GM18498 (cell line): ENCODE measurements around the gene FHOD1.

Source experiments
- ATAC-seq: cut with Tn5 transposase; IDR thresholded peaks from one replicate; pipeline ENCODE4 v1.9.1; 2021; ENCODE audit warnings: mild to moderate bottlenecking, moderate library complexity; ENCODE audit not compliant: unreplicated experiment

The FHOD1 gene

DNA sequence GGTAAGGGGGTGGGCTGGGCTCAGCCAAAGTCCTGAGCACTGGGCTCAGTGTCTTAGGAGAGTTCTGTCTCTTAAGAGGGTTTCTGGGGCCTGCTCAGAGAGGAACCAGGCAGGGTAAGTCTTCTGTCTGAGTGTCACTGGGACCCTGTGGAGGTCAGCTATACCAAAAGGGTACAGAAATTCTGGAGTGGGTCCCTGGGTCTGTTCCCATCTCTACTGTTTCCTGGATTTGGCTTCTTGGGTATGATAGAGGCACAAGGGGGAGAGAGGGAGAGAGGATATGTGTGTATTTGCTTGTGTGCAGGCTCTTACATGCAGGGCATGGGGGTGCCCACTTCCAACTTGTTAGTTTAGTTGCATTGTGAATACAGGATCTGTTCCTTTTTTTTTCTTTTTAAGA is 53.7 kb downstream of the FHOD1 start:
- ATAC-seq: no peak

DNA sequence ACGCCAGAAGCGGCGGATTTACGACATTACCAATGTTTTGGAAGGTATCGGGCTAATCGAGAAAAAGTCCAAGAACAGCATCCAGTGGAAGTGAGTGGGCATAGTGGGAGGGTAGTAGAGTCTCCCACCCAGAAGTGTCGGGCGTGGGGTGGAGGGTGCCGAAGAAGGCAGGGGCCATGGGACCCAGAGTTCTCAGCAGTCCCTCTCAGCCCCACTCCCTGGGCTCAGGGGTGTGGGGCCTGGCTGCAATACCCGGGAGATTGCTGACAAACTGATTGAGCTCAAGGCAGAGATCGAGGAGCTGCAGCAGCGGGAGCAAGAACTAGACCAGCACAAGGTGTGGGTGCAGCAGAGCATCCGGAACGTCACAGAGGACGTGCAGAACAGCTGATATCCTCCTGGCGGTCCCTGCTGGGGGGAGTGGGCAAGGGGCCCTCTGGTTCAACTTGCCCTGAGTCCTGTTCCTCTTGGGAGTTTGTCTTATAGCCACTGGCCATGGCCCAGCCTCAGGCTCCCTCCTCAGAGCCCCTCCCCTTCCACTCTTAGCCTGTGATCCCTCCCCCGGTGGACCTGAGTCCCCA is 54.4 kb downstream of the FHOD1 start:
- no peak for ATAC-seq

DNA sequence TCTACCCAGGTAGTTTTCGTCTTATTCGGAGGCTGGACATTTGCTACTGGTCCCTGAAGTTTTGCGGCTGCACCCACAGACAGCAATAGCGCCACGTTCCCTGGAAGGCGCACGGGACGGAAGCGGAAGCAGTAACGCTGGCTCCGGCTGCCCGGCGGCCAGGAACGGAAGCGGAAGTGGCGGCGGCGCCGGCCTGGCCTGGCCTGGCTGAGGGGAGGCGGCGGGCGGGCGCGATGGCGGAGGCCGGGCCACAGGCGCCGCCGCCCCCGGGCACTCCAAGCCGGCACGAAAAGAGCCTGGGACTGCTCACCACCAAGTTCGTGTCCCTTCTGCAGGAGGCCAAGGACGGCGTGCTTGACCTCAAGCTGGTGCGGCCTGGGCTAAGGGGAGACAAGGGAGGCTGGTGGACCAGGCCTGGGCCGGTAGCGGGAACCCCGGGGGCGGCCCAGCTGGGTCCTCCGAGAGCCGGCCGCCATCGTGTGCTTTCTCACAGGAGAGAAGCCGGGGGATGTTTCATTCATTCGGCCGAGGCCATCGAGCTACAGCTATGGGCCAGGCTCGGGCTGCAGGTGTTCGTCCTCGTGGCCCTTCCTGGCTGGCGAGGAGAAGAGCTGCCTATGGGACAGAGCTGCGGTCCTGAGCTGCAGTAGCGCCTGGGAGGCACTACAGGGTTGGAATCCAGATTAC is 55.1 kb downstream of the FHOD1 start, which contains the start of gene E2F4:
Gene E2F4, plus strand, starts transcription at position 161 of the 687 bp plus-strand sequence. Its CDS starts 73 bp downstream, at position 234.
- ATAC-seq: peak; percentile 89

DNA sequence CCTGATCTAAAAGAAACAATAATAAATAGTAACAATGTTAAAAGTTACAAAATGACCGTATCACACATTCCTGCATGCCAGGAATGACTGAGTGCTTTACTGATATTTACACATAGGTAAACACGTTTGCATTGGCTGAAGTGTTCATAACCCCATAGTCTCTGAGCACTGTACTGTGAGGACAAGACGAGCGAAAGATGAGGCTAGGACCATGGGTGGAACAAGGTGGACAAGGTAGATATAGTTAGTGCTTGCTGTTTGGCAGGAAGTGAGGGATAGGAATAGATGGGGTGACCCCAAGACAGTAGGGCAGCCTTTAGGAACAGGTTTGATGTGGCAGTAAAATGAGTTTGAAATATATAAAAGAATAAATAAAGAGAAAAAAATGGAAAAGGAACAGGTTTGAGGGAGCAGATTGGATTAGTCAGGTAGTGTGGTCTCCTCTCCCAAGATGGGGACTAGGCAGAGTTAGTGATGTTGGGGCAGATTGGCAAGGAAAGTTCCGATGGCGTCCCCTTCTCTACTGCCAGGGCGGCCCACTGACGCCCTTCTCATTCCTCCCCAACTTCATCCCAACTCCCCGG is 55.8 kb downstream of the FHOD1 start:
- ATAC-seq: no peak

DNA sequence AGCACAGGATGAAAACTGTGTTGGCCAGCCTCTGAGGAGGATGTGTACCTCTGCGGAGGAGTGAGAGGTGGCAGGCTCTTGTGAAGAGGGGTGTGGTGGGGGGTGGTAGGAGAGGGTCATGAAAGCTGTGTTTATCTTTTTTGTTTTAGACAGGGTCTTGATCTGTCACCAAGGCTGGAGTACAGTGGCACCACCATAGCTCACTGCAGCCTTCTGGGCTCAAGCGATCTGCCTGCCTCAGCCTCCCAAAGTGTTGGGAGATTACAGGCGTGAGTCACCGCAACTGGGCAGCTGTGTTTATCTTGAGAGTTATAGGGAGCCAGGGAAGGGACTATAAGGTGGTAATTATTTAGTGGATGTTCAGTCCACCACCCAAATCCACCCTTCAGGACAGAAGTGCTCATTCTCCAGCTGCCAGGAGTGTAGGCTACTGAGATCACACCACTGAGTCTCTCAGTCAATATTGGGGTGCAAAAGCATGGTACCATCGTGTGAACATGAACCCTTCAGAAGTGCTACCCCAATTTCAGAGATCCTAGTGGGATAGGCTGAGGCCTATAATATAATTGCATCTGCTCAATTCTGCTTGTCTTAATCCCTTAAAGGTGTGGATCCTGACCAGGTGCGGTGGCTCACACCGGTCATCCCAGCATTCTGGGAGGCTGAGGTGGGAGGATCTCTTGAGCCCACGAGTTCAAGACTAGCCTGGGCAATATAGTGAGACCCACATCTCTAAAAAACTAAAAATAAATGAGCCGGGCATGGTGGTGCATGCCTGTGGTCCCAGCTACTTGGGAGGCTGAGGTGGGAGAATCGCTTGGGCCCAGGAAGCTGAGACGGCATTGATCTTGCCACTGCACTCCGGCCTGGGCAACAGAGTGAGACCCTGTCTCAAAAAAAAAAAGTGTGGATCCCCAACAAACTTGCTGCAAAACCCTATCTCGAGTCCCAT is 56.6 kb downstream of the FHOD1 start:
- no peak for ATAC-seq

DNA sequence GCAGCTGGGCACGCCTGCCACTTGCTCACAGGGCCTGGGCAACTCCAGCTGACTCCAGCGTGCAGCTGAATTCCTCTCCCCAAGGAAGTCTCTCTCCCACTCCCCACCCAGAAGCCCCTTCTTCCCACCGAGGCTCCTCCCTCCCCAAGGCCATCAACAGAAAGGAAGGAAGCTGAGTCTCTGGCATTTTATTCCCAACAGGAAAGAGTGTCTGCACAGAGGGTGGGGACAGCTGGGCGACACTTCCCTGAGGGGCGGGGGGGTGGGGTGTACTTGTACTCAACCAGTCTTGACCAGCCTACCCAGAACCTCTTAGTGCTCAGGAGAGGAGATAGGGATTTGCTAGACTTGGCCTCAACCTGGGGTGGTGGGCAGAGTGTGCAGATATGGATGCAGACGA is 57.2 kb downstream of the FHOD1 start, which contains the start of gene EXOC3L1:
Gene EXOC3L1, minus strand, starts transcription at position 96 of the 400 bp plus-strand sequence. CDS start 460 bp downstream, outside the sequence.
- ATAC-seq: no peak

DNA sequence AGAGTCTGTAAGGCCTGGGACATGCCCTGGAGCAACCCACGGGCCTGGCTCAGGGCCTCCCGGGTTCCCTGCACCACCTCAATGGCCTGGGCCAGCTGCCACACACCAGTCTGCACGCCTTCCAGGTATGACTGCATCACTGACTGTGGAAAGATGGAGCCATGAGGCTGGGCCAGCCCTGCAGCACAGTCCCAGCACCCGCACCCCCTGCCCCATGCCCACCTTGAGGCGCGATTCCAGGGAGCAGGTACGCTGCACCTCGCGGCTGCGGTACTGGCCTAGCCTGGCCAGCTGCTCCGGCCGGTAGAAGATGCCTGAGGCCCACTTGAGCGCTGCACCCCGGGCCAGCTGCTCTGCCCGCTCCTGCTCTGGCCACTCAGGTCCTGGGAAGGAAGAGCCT is 58.5 kb downstream of the FHOD1 start:
- ATAC-seq: no peak

DNA sequence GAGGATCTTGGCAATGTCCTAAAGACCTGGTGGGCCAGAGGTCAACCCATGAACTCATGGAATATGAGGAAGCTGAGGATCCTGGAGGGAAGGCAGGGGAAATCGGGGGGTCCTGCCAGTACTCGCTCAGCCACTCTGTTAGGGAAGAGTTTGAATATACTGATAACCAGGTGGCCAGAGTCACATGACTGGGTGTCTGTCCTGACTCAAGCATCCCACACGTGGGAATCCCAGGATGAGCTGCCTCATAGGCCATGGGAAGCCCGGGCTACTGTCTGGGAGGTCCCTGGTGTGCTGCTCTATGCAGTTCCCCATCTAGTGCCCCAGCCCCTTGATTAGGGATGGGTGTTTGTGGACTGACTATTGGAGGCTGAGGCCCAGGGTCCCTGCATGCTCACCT is 59.0 kb downstream of the FHOD1 start:
- no peak for ATAC-seq

DNA sequence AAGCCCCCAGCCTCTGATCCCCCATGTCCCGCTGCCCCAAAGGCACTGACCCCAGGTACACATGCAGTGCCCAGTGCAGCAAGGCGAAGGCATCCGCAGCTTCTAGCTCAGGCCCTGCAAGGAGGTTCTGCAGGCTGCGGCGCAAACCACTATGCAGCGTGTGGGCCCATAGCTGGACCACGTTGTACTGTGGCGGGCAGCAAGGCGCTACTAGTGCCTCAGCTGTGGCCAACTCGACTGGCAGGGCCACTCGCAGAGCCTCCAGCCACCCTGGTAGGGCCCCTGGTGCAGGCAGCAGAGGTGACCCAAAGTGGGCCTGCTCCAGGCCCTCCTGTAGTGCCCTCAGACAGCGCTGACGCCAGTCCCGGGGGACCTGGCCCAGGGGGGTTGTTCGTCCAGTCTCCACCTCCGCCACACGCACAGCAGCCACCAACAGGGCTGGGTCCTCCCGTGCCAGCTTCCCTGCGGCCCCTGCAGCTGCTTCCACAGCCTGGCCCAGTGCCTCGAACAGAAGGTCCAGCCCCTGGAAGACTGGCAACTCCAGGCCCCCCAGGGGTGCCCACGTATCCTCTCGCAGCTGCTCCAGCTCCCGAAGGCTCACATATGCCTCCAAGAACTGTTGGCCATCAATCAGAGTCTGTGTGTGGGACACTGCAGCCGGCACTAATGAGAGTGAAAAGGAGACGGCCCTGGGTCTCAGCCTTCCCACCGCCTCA is 59.9 kb downstream of the FHOD1 start:
- ATAC-seq: no peak

DNA sequence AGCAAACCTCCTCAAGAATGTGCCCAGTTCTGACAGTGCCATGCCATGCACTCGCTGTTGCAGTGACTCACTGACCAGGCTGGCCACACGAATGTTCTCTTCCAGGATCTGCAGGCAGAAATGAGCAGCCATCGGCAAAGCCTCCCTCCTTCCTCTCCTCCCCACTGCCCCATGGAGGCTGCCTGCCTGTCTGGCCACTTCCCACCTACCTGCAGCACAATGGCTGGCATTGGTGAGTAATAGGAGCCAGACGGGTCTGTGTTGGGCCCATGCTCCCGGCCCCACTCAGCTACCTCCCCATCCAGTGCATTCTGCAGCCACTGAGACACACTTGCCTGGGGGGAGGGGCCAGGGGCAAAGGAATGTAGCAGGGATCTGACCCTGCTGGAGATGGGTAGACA is 60.7 kb downstream of the FHOD1 start:
- no peak for ATAC-seq

DNA sequence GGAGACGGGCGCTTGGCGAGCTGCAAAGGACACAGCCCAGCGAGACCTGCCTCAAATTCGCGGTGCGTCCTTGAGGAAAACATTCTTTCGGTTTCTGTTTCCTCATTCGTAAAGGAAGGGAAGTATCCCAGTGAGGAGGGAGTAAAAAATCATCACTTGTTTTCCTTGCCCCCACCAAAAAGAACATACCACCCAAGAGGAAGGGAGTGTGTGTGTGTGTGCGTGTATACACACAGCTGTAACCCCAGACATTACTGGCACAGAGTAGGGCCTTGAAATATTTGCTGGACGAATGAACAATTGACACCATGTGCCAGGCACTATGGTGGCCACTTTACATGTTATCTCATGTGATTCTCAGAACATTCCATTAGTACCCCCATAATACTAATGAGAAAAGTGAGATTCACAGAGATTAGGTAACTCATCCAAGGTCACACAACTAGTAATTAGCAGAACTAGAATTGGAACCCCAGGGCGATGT is 61.6 kb downstream of the FHOD1 start:
- ATAC-seq: no peak

DNA sequence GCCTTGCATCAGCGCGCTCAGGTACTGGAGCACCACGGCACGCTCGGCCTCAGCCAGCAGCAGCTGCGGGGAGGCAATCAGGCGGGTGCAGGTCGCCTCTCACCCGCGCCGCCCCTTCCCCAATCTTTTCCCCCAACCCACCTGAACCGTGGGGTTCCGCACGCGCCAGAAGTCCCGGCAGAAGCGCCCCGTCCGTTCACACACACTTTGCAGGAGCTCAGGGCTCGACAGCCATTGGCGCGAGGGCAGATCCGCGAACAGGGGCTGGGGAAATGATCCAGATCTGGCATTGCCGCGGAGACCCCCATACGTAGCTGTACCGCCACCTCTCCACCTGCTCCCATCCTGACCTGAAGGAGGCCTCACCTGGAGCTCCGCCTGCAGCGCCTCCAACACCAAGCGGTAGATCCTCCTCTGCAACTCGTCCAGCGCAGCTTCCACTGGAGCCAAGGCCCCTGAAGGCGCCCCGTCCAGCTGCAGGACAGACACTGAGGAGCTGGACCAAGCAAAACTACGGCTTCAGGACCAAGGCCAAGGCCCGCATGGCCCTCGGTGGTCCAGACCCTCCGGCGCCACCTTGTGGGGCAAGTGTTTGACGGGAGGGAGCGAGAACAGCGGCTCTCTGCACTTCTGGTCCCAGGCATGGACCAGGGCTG is 62.2 kb downstream of the FHOD1 start:
- ATAC-seq: peak; percentile 29

DNA sequence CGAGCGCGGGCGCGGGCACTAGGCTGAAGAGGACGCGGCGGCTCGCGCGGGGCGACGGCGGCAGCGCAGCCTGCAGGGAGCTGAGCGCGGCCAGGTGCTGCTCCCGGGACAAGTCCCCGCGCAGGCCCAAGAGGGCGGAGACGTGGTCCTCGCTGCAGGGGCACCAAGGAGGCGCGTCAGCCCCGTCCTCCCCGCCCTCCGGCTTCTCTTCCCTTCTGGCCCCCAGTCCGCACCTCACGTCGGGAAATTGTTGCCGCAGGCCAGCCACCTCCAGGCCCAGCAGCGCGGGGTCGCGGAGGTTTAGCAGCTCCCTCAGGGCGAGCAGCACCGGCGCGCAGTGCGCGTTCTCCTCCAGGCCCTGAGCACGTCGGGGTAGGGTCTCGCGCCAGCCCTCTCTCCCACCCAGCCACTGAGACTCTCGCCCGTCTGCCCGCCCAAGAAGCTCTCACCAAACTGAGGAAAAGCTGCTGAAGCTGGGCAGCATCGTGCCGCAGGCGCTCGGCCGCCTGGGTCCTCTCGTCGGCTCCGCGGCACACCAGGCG is 62.8 kb downstream of the FHOD1 start:
- ATAC-seq: no peak

DNA sequence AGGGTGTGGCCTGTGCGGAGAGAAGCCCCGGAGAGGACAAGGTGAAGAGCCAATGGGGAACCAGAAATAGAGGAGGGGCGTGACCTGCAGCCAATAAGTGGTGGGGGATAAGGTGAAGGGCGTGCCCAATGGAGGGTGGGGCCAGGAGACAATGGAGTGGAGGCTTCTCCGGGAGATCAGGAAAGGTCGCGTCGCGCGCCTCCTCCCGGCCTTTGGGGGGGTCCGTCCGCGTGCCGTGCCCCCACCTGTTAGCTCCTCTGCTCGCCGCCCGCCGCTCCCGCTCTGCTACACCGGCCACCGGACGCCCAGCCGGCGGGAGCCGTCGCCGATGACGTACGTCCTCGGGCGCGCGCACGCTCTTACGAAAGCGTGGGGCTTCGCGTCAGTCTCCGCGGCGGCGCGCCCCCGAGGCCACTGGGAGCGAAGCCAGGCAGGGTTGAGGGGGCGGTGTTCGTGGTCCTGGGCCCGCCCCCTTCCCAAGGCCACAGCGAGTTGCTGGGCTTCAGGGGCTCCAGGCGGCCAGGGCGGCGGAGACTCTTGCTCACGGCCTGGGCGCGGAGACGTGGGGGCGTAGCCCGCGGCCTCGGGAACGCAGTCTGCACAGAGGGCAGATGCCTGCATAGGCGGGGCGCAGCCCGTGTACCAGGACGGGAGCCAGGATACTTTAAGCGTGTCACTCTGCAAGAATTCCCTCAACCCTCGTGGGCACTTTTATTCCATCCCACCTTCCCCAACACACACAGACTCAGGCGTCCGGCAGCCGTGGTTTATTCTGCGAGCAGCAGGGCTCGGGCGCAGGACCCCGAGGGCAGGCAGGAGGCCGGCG is 63.4 kb downstream of the FHOD1 start, which contains the start of gene MATCAP1:
Gene MATCAP1, minus strand, starts transcription at position 337 of the 826 bp plus-strand sequence. CDS start 3,353 bp downstream, outside the sequence.
- ATAC-seq: peak; percentile 91

DNA sequence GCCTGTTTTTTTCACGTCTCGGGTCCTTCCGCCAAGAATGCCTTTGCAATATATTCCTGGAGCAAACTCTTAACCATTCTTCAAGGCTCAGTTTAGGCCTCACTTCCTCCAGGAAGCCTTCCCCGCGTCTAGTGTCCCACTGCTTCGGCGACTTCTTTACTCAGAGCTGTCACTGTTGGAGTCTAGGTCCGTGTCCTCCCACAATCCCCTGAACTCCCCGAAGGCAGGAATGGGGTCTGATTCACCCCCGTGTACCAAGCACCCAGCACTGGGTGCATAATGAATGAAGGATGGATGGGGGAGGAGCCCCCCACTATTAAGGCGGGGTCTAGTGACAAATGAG is 64.0 kb downstream of the FHOD1 start:
- no peak for ATAC-seq

DNA sequence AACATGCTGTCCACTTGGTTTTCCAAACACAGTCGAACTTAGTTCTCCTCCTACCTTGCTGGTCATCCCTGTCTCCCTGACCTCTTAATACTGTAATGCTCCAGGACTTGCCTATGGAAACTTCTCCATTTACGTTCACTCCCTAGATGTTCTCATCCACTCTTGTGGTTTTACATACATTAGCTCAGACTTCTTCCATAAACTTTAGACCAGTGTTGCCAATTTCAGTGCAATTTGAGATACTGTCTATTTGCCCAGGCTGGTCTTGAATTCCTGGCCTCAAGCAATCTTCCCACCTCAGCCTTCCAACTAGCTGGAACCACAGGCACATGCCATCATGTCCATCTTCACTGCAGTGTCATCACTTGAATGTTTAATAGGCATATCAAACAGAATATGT is 65.0 kb downstream of the FHOD1 start:
- ATAC-seq: no peak

DNA sequence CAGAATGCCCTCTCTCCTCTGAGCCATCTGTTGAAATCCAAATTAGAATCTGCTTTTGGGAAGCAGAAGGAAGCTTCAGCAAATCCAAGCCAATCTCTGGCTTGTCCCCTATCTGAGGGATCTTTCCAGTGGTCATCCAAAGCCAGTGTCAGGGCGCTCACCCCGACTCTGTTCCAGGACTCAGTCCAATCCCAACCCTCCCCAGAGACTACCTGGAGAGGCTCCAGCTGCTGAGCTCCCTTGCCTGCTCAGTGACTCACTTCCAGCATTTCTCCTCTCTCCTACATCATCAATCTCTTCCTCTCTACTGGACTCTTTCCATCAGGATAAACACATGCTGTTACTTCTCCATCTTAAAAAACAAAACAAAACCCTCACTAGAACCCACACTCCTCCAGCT is 65.9 kb downstream of the FHOD1 start:
- no peak for ATAC-seq

DNA sequence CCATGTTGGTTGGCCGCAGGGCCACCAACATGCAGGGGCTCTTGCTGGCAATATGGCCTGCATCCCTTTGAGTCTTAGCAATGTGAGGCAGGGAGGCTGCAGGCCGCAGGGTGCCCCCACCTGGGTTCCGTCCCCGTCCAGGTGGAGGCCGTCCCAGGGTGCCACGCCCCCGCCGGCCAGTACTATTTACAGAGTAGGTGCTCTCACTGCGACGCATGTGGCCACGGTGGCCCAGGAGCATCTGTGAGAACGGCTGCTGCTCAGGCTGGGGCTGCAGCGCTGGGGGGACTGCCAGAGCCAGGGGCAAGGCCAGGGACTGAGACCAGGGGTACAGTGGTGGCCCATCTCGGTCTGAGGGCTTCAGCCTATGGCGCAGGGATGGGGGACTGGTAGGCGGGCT is 67.1 kb downstream of the FHOD1 start:
- no peak for ATAC-seq
